SK-N-MC (cell line): ENCODE measurements around the gene DNLZ.

Experiments
- EZH2 ChIP-seq: fragments of 200-600 bp; sonication (generic); IDR thresholded peaks from one replicate; pipeline ENCODE4 v1.6.1; 2017; ENCODE audit warnings: antibody characterized with exemption
- FOXP2 ChIP-seq: optimal IDR thresholded peaks from 2 replicates; pipeline ENCODE3; 2011; ENCODE audit warnings: mild to moderate bottlenecking, moderate library complexity; ENCODE audit not compliant: insufficient read depth; ENCODE audit errors: extremely low read length, control extremely low read depth
- POLR2AphosphoS5 ChIP-seq: IDR thresholded peaks from 2 replicates; pipeline ENCODE4 v1.6.1; 2012; ENCODE audit warnings: mild to moderate bottlenecking, low read depth, low read length, borderline replicate concordance

- no peak for TF ChIP-seq POLR2AphosphoS5
- TF ChIP-seq EZH2, result no peak
- TF ChIP-seq FOXP2, result no peak
Observed at GRCh38 chr9:136368190-136368589, 4.6 kb upstream of the DNLZ start.
